ENCODE data around the gene SCO1. TPM values are rescaled to one million over a fixed set of nuclear protein-coding genes. Genes with fewer than 3 reads are reported as not detected.

Gene SCO1
- polyA plus RNA-seq, 3 donors = 5.0 to 14.6 (median 11.6) TPM

- H3K4me3 Mint-ChIP-seq = no peak overlapping the region
- TF ChIP-seq CTCF (IDR thresholded peaks at IDR 0.05) = no peak
These were observed 47.2 kb upstream of the SCO1 start for GRCh38 chr17:10744501-10745000.

GRCh38 chr17:10743316-10744009 lies 46.1 kb upstream of the SCO1 start:
- no peaks in the 10 kb centered on the region for H3K4me1 Mint-ChIP-seq
- H4K20me1 ChIP-seq (ENCODE audit: insufficient read depth, low read length) = no peaks in the 10 kb centered on the region
- DNase-seq = no peak
- no peaks in the 10 kb centered on the region for H3K9me3 ChIP-seq (replicated peaks in 1 of 2; ENCODE audit: control insufficient read depth in 1 of 2, insufficient read depth in 1 of 2, low read length in 2 of 2)
- H3K27ac Mint-ChIP-seq = no peak overlapping the region
- H3K4me3 ChIP-seq (replicated peaks in 1 of 3; ENCODE audit: low read depth in 2 of 3, low read length in 3 of 3) = no peak overlapping the region
- H3K9me3 Mint-ChIP-seq = peaks cover 0 to 1% (median 0%) of the 10 kb centered on the region in 7 donors
- H3K36me3 ChIP-seq (replicated peaks in 1 of 2; ENCODE audit: control insufficient read depth in 1 of 2, insufficient read depth in 2 of 2, low read length in 2 of 2) = no peaks in the 10 kb centered on the region
- H3K27ac ChIP-seq (ENCODE audit: low read depth in 1 of 2, low read length in 2 of 2) = no peak overlapping the region
- H2AFZ ChIP-seq (ENCODE audit: insufficient read depth, low read depth, low read length, poor library complexity, severe bottlenecking) = no peak overlapping the region
- H3K4me1 ChIP-seq (ENCODE audit: control insufficient read depth in 1 of 2, insufficient read depth in 2 of 2, low read length in 2 of 2) = no peaks in the 10 kb centered on the region
- no peaks in the 10 kb centered on the region for H3K79me2 ChIP-seq (ENCODE audit: insufficient read depth, low read length)
- intact Hi-C loops (cut with micrococcal nuclease) = no loop called here
- WGBS (ENCODE audit: insufficient coverage) = no CpG with 5 or more reads among the region's 8 CpGs
- H3K9ac ChIP-seq (ENCODE audit: insufficient read depth, low read length, poor library complexity, severe bottlenecking) = no peak overlapping the region
- H3K27me3 ChIP-seq (ENCODE audit: control insufficient read depth in 2 of 2, insufficient read depth in 2 of 2, low read length in 2 of 2) = no peaks in the 10 kb centered on the region
- H3K36me3 Mint-ChIP-seq = no peaks in the 10 kb centered on the region
- TF ChIP-seq CTCF (IDR thresholded peaks at IDR 0.05) = no peak
- peaks cover 0 to 1% (median 1%) of the 10 kb centered on the region in 3 donors for H3K27me3 Mint-ChIP-seq (ENCODE audit: low read depth in 3 of 3)
- H3K4me3 Mint-ChIP-seq = no peak overlapping the region
- no peak overlapping the region for H3K4me2 ChIP-seq (replicated peaks; ENCODE audit: extremely low read depth, low read length, poor library complexity, severe bottlenecking)

More at GRCh38 chr17:10744501-10745000, 47.2 kb upstream of the SCO1 start:
- Histone ChIP-seq H3K4me2 (replicated peaks; ENCODE audit: extremely low read depth, low read length, poor library complexity, severe bottlenecking) (no peak overlapping the region), H4K20me1 (ENCODE audit: insufficient read depth, low read length) (no peaks in the 10 kb centered on the region), H3K4me1 (ENCODE audit: control insufficient read depth in 1 of 2, insufficient read depth in 2 of 2, low read length in 2 of 2) (no peaks in the 10 kb centered on the region), H3K79me2 (ENCODE audit: insufficient read depth, low read length) (no peaks in the 10 kb centered on the region), H3K9ac (ENCODE audit: insufficient read depth, low read length, poor library complexity, severe bottlenecking) (no peak overlapping the region), H3K9me3 (replicated peaks in 1 of 2; ENCODE audit: control insufficient read depth in 1 of 2, insufficient read depth in 1 of 2, low read length in 2 of 2) (no peaks in the 10 kb centered on the region), H3K36me3 (replicated peaks in 1 of 2; ENCODE audit: control insufficient read depth in 1 of 2, insufficient read depth in 2 of 2, low read length in 2 of 2) (no peaks in the 10 kb centered on the region), H3K27me3 (ENCODE audit: control insufficient read depth in 2 of 2, insufficient read depth in 2 of 2, low read length in 2 of 2) (no peaks in the 10 kb centered on the region), H3K4me3 (replicated peaks in 1 of 3; ENCODE audit: low read depth in 2 of 3, low read length in 3 of 3) (no peak overlapping the region), H2AFZ (ENCODE audit: insufficient read depth, low read depth, low read length, poor library complexity, severe bottlenecking) (no peak overlapping the region), H3K27ac (ENCODE audit: low read depth in 1 of 2, low read length in 2 of 2) (no peak overlapping the region)
- Mint-ChIP-seq H3K9me3 (no peaks in the 10 kb centered on the region), H3K27me3 (ENCODE audit: low read depth in 3 of 3) (peaks cover 0 to 1% (median 1%) of the 10 kb centered on the region in 3 donors), H3K4me1 (no peaks in the 10 kb centered on the region), H3K36me3 (no peaks in the 10 kb centered on the region), H3K27ac (no peak overlapping the region)
- WGBS (ENCODE audit: insufficient coverage) = 100% methylated on average over 1 of the region's 7 CpGs
- intact Hi-C loops (cut with micrococcal nuclease) = no loop called here
- no peak for DNase-seq
